ENCODE results near the gene IL9.

IL9 gene

GRCh38 chr5:135894276-135894675, 1.4 kb downstream of the IL9 start:
- H3K4me3 ChIP-seq (ENCODE audit: low read depth, low read length) = no peak overlapping the region
- no peak for DNase-seq (ENCODE audit: low read depth)
- TF ChIP-seq CTCF (conservative IDR thresholded peaks at IDR 0.05; ENCODE audit: low read depth, low read length) = no peak

- no peak overlapping the region for H3K4me3 ChIP-seq (ENCODE audit: low read depth, low read length)
- peak; percentile 15 for DNase-seq (ENCODE audit: low read depth)
- TF ChIP-seq CTCF (conservative IDR thresholded peaks at IDR 0.05; ENCODE audit: low read depth, low read length) = peak; percentile 38
Observed at GRCh38 chr5:135891791-135892190, 3.9 kb downstream of the IL9 start.

GRCh38 chr5:135891268-135891667, 4.4 kb downstream of the IL9 start:
- no peak for TF ChIP-seq CTCF (conservative IDR thresholded peaks at IDR 0.05; ENCODE audit: low read depth, low read length)
- no peak overlapping the region for H3K4me3 ChIP-seq (ENCODE audit: low read depth, low read length)
- peak; percentile 28 for DNase-seq (ENCODE audit: low read depth)

GRCh38 chr5:135890867-135891266, 4.8 kb downstream of the IL9 start:
- no peak for TF ChIP-seq CTCF (conservative IDR thresholded peaks at IDR 0.05; ENCODE audit: low read depth, low read length)
- no peak for DNase-seq (ENCODE audit: low read depth)
- no peak overlapping the region for H3K4me3 ChIP-seq (ENCODE audit: low read depth, low read length)

- no peak for TF ChIP-seq CTCF (conservative IDR thresholded peaks at IDR 0.05; ENCODE audit: low read depth, low read length)
- H3K4me3 ChIP-seq (ENCODE audit: low read depth, low read length) = no peak overlapping the region
- DNase-seq (ENCODE audit: low read depth) = peak; percentile 4
Observed at GRCh38 chr5:135890296-135890695, 5.3 kb downstream of the IL9 start.

- no peak overlapping the region for H3K4me3 ChIP-seq (ENCODE audit: low read depth, low read length)
- peak; percentile 83 for DNase-seq (ENCODE audit: low read depth)
- TF ChIP-seq CTCF (conservative IDR thresholded peaks at IDR 0.05; ENCODE audit: low read depth, low read length) = no peak
Observed at GRCh38 chr5:135887881-135888614, 7.6 kb downstream of the IL9 start.

GRCh38 chr5:135887447-135887864, 8.2 kb downstream of the IL9 start:
- no peak overlapping the region for H3K4me3 ChIP-seq (ENCODE audit: low read depth, low read length)
- peak; percentile 81 for DNase-seq (ENCODE audit: low read depth)
- TF ChIP-seq CTCF (conservative IDR thresholded peaks at IDR 0.05; ENCODE audit: low read depth, low read length) = peak; percentile 90

All from choroid plexus epithelial cell (primary cell).